Endodermal cell (in vitro differentiated cells): ENCODE results near the gene DTYMK. TPM values are rescaled to one million over a fixed set of nuclear protein-coding genes. Genes with fewer than 3 reads are reported as not detected.

Experiments used
- DNase-seq: peaks from one replicate; pipeline ENCODE4 v3.0.0-alpha.2; 2017
- H3K27ac ChIP-seq: 2 replicates; pipeline ENCODE4 v1.5.1; 2013; ENCODE audit warnings: mild to moderate bottlenecking, low read depth, low read length, moderate library complexity
- H3K27me3 ChIP-seq: 2 replicates; pipeline ENCODE4 v1.6.1; 2013; ENCODE audit warnings: mild to moderate bottlenecking, low read length, moderate library complexity; ENCODE audit not compliant: insufficient read depth, control insufficient read depth, poor library complexity, severe bottlenecking
- H3K36me3 ChIP-seq: 2 replicates; pipeline ENCODE4 v1.7.0; 2013; ENCODE audit warnings: mild to moderate bottlenecking, low read length, moderate library complexity; ENCODE audit not compliant: control insufficient read depth, insufficient read depth
- H3K4me1 ChIP-seq: one replicate; pipeline ENCODE4 v1.7.0; 2013; ENCODE audit warnings: low read length; ENCODE audit not compliant: control insufficient read depth, insufficient read depth
- H3K4me3 ChIP-seq: 2 replicates; pipeline ENCODE4 v1.5.1; 2013; ENCODE audit warnings: mild to moderate bottlenecking, low read length, moderate library complexity
- H3K9ac ChIP-seq: 2 replicates; pipeline ENCODE4 v1.6.1; 2013; ENCODE audit warnings: mild to moderate bottlenecking, low read length, moderate library complexity; ENCODE audit not compliant: poor library complexity, severe bottlenecking; ENCODE audit errors: extremely low read depth
- H3K9me3 ChIP-seq: 2 replicates; pipeline ENCODE4 v1.6.1; 2013; ENCODE audit warnings: mild to moderate bottlenecking, low read length, moderate library complexity; ENCODE audit not compliant: control insufficient read depth
- H3K27ac Mint-ChIP-seq: 2 replicates; pipeline ENCODE4 v1.8.0; 2020; ENCODE audit warnings: mixed read lengths
- H3K27me3 Mint-ChIP-seq: 2 replicates; pipeline ENCODE4 v1.8.0; 2021; ENCODE audit warnings: mild to moderate bottlenecking, mixed read lengths; ENCODE audit not compliant: insufficient read depth
- H3K36me3 Mint-ChIP-seq: 2 replicates; pipeline ENCODE4 v1.8.0; 2020; ENCODE audit warnings: low read depth, mixed read lengths
- H3K4me1 Mint-ChIP-seq: 2 replicates; pipeline ENCODE4 v1.8.0; 2020; ENCODE audit warnings: mixed read lengths
- H3K4me3 Mint-ChIP-seq: 2 replicates; pipeline ENCODE4 v1.8.0; 2020; ENCODE audit warnings: mild to moderate bottlenecking, moderate library complexity, mixed read lengths
- H3K9me3 Mint-ChIP-seq: 2 replicates; pipeline ENCODE4 v1.8.0; 2020; ENCODE audit warnings: mild to moderate bottlenecking, mixed read lengths
- WGBS, 2 experiments: methylation state at CpG; one replicate each; pipeline versions ENCODE4 v1.1.5 to v1.1.7; 2013; ENCODE audit warnings: missing lambda C conversion rate in 2 of 2, mixed read lengths in 1 of 2; ENCODE audit not compliant: insufficient coverage in 1 of 2, insufficient read length in 1 of 2; 5-methylcytosine and 5-hydroxymethylcytosine counted together
- total RNA-seq, 2 donors: library from RNA; stranded (reverse); fragmentation: NEBNext Ultra II Directional in 1 of 2; extraction: Animal tissue kit (Norgen Biotek cat#: 25700) in 1 of 2; gene quantifications; 2 replicates in 1 of 2; 3 replicates in 1 of 2; pipeline ENCODE4 v1.2.1, GENCODE V29; 2021
- TF ChIP-seq, protein P1 (sequence below): fragments of 200-600 bp; sonication (generic); conservative IDR thresholded peaks from 2 replicates; pipeline ENCODE4 v1.5.0; 2021; ENCODE audit warnings: antibody characterized with exemption, mild to moderate bottlenecking

Gene DTYMK
- total RNA-seq, 2 donors from 2014 or later, result 60.9 to 62.4 TPM

DNA sequence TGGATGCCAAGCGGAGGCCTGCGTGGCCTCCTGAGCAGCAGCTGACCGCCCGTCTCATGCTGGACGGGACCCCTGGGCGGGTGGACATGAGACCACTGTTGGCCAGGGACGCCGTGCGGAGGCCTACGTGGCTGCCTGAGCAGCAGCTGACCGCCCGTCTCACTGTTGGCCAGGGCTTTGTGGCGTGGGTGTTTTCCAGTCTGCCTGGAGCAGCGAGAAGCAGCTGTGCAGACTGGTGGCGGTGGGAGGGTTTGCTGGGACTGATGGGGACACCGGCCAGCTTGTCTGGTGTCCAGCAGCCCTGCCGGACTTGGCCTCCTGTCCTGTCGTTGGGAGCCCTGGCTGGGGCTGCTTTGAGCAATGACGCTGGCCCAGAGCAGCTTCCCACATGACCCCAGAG lies 42.0 kb upstream of the DTYMK start:
- peaks cover 38% of the 10 kb centered on the region for H3K36me3 Mint-ChIP-seq
- H3K27ac ChIP-seq, result no peak overlapping the region

DNA sequence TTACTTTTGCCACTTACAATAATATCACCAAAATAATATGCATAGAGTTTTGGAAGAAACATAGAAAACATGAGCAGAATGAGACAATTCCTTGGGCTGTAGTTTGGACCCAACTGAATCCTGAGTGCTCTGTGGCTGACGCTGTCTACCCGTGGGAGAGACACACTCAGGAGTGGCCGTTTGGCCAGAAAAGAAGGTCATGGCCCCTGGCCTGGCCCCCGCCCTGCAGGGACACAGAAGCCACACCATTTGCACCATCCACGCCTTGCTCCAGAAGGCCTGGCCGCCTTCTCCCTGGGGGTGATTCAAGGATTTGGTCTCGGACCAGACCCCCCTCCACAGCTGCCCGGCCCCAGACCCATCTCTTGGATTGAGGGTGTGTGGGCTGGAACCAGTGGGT lies 41.4 kb upstream of the DTYMK start:
- 95 to 98% methylated on average over 4 to 8 of the region's 8 CpGs for WGBS, 2 experiments
- H3K4me1 Mint-ChIP-seq, result no peaks in the 10 kb centered on the region
- H3K9me3 ChIP-seq, result peaks cover 8% of the 10 kb centered on the region
- H3K4me1 ChIP-seq, result no peaks in the 10 kb centered on the region
- TF ChIP-seq, protein P1, sequence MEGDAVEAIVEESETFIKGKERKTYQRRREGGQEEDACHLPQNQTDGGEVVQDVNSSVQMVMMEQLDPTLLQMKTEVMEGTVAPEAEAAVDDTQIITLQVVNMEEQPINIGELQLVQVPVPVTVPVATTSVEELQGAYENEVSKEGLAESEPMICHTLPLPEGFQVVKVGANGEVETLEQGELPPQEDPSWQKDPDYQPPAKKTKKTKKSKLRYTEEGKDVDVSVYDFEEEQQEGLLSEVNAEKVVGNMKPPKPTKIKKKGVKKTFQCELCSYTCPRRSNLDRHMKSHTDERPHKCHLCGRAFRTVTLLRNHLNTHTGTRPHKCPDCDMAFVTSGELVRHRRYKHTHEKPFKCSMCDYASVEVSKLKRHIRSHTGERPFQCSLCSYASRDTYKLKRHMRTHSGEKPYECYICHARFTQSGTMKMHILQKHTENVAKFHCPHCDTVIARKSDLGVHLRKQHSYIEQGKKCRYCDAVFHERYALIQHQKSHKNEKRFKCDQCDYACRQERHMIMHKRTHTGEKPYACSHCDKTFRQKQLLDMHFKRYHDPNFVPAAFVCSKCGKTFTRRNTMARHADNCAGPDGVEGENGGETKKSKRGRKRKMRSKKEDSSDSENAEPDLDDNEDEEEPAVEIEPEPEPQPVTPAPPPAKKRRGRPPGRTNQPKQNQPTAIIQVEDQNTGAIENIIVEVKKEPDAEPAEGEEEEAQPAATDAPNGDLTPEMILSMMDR, result no peak
- H3K9me3 Mint-ChIP-seq, result peaks cover 14% of the 10 kb centered on the region
- no peak overlapping the region for H3K4me3 Mint-ChIP-seq
- H3K27ac ChIP-seq, result no peak overlapping the region
- H3K9ac ChIP-seq, result no peak overlapping the region
- H3K27me3 Mint-ChIP-seq, result peaks cover 1% of the 10 kb centered on the region
- no peaks in the 10 kb centered on the region for H3K27me3 ChIP-seq
- H3K36me3 ChIP-seq, result peaks cover 13% of the 10 kb centered on the region
- DNase-seq, result no peak
- H3K36me3 Mint-ChIP-seq, result peaks cover 44% of the 10 kb centered on the region
- H3K27ac Mint-ChIP-seq, result no peak overlapping the region
- H3K4me3 ChIP-seq, result no peak overlapping the region

More for the DNA sequence above, 42.0 kb upstream of the DTYMK start:
- DNase-seq, result no peak
- Mint-ChIP-seq H3K27ac (no peak overlapping the region), H3K4me1 (no peaks in the 10 kb centered on the region), H3K27me3 (peaks cover 5% of the 10 kb centered on the region), H3K9me3 (peaks cover 8% of the 10 kb centered on the region), H3K4me3 (no peak overlapping the region)
- peaks cover 7% of the 10 kb centered on the region for H3K36me3 ChIP-seq
- TF ChIP-seq, protein P1, result no peak
- H3K4me3 ChIP-seq, result no peak overlapping the region
- no peaks in the 10 kb centered on the region for H3K27me3 ChIP-seq
- H3K9me3 ChIP-seq, result peaks cover 2% of the 10 kb centered on the region
- H3K4me1 ChIP-seq, result no peaks in the 10 kb centered on the region
- 87% methylated on average over 9 to 19 of the region's 19 CpGs for WGBS, 2 experiments
- H3K9ac ChIP-seq, result no peak overlapping the region

DNA sequence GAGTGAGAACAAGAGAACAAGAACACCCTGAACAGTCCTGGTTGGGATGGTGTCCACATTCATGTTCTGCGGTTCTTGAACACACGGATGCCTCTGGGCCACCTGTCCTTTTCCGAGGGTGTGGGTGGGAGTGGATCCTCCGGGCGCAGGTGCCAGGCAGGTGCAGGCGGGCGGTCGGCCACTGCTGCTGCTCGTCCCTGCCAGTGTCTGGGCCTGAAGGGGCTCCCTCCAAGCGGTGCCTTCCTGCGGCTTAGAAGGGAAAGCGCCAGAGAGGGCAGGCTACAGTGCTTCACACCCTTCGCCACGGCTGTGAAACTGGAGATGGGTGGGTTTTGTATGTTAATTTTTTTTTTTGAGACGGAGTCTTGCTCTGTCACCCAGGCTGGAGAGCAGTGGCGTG lies 39.8 kb upstream of the DTYMK start:
- peaks cover 29% of the 10 kb centered on the region for H3K36me3 ChIP-seq
- no peak overlapping the region for H3K27ac ChIP-seq
- H3K4me3 ChIP-seq, result no peak overlapping the region
- no peak for DNase-seq
- TF ChIP-seq, protein P1, result no peak
- H3K27me3 Mint-ChIP-seq, result no peaks in the 10 kb centered on the region
- H3K4me3 Mint-ChIP-seq, result no peak overlapping the region
- H3K27ac Mint-ChIP-seq, result no peak overlapping the region
- H3K4me1 Mint-ChIP-seq, result no peaks in the 10 kb centered on the region
- H3K9me3 ChIP-seq, result peaks cover 23% of the 10 kb centered on the region
- H3K27me3 ChIP-seq, result no peaks in the 10 kb centered on the region
- peaks cover 59% of the 10 kb centered on the region for H3K36me3 Mint-ChIP-seq
- H3K9me3 Mint-ChIP-seq, result peaks cover 29% of the 10 kb centered on the region
- 94 to 98% methylated on average over 11 to 16 of the region's 16 CpGs for WGBS, 2 experiments
- H3K9ac ChIP-seq, result no peak overlapping the region
- no peaks in the 10 kb centered on the region for H3K4me1 ChIP-seq
